IMR-90 (cell line): ENCODE data around the gene ERAP2. TPM values are rescaled to one million over a fixed set of nuclear protein-coding genes. Genes with fewer than 3 reads are reported as not detected.

Experiments
- ATAC-seq: fragments of 200-7000 bp; cut with Tn5 transposase; 2 replicates; pipeline ENCODE4 v1.9.1; 2020; ENCODE audit warnings: low read depth, mild to moderate bottlenecking, moderate library complexity
- BruUV-seq: library from RNA; stranded (reverse); fragments of 400-500 nt; replicated peaks from 2 replicates; lab custom pipeline; 2021; lab: Mats Ljungman, UMichigan
- CTCF ChIA-PET: fragments of 300-600 bp; formaldehyde crosslinking; extraction: SDS; loops from one replicate; lab custom pipeline; 2021; ENCODE audit warnings: antibody characterized with exemption; lab: Yijun Ruan, JAX
- POLR2A ChIA-PET: fragments of 300-600 bp; sonication (Branson Sonifier 250); formaldehyde crosslinking; loops from one replicate; lab custom pipeline; 2022; ENCODE audit warnings: antibody characterized with exemption; ENCODE audit not compliant: unreplicated experiment; lab: Charles Lee
- DNase-seq: peaks from one replicate; pipeline ENCODE4 v3.0.0; 2013
- H2AFZ ChIP-seq: replicated peaks from 2 replicates; pipeline ENCODE3; 2013; ENCODE audit warnings: low read length, mild to moderate bottlenecking; ENCODE audit not compliant: poor library complexity
- H2AK5ac ChIP-seq: 2 replicates; pipeline ENCODE4 v1.6.1; 2013; ENCODE audit warnings: low read depth, low read length, inconsistent platforms
- H2AK9ac ChIP-seq: replicated peaks from 2 replicates; pipeline ENCODE3; 2013; ENCODE audit warnings: mild to moderate bottlenecking, low read depth, low read length, moderate library complexity; ENCODE audit not compliant: poor library complexity
- H2BK120ac ChIP-seq: 2 replicates; pipeline ENCODE4 v1.6.1; 2013; ENCODE audit warnings: low read depth, low read length, inconsistent platforms
- H2BK15ac ChIP-seq: 3 replicates; pipeline ENCODE4 v1.6.1; 2013; ENCODE audit warnings: low read depth, low read length, inconsistent platforms
- H2BK20ac ChIP-seq: 2 replicates; pipeline ENCODE4 v1.6.1; 2013; ENCODE audit warnings: low read depth, mild to moderate bottlenecking, inconsistent platforms, low read length, moderate library complexity
- H2BK5ac ChIP-seq: 2 replicates; pipeline ENCODE4 v1.6.1; 2013; ENCODE audit warnings: mild to moderate bottlenecking, low read depth, low read length, inconsistent platforms; ENCODE audit not compliant: poor library complexity, severe bottlenecking
- H3K14ac ChIP-seq: replicated peaks from 2 replicates; pipeline ENCODE4 v1.6.1; 2013; ENCODE audit warnings: low read depth, low read length, inconsistent platforms
- H3K18ac ChIP-seq: 2 replicates; pipeline ENCODE4 v1.6.1; 2013; ENCODE audit warnings: low read depth, low read length, control low read depth
- H3K23ac ChIP-seq: 2 replicates; pipeline ENCODE4 v1.6.1; 2013; ENCODE audit warnings: low read depth, low read length, inconsistent platforms
- H3K27ac ChIP-seq: 2 replicates; pipeline ENCODE4 v1.5.1; 2013; ENCODE audit warnings: mild to moderate bottlenecking, control low read depth, low read length; ENCODE audit not compliant: insufficient read depth
- H3K27me3 ChIP-seq: 2 replicates; pipeline ENCODE4 v1.6.1; 2013; ENCODE audit warnings: low read length; ENCODE audit not compliant: control insufficient read depth, insufficient read depth
- H3K36me3 ChIP-seq: 2 replicates; pipeline ENCODE4 v1.6.1; 2013; ENCODE audit warnings: low read length, mixed read lengths; ENCODE audit not compliant: control insufficient read depth, insufficient read depth
- H3K4ac ChIP-seq: 2 replicates; pipeline ENCODE4 v1.6.1; 2013; ENCODE audit warnings: low read depth, low read length, inconsistent platforms
- H3K4me1 ChIP-seq: 2 replicates; pipeline ENCODE4 v1.6.1; 2013; ENCODE audit warnings: low read length, mixed read lengths; ENCODE audit not compliant: control insufficient read depth, insufficient read depth
- H3K4me2 ChIP-seq: 2 replicates; pipeline ENCODE4 v1.6.1; 2013; ENCODE audit warnings: low read depth, mild to moderate bottlenecking, control low read depth, low read length, moderate library complexity
- H3K4me3 ChIP-seq: 2 replicates; pipeline ENCODE4 v1.5.1; 2013; ENCODE audit warnings: low read depth, mild to moderate bottlenecking, control low read depth, low read length, moderate library complexity; ENCODE audit not compliant: insufficient read depth
- H3K56ac ChIP-seq: 2 replicates; pipeline ENCODE4 v1.6.1; 2013; ENCODE audit warnings: low read length, inconsistent platforms; ENCODE audit not compliant: insufficient read depth; ENCODE audit errors: extremely low read depth
- H3K79me1 ChIP-seq, 2 experiments: 2 replicates each; pipeline ENCODE4 v1.6.1; 2013; ENCODE audit warnings: low read length in 2 of 2, inconsistent platforms in 1 of 2, low read depth in 1 of 2
- H3K9ac ChIP-seq: 2 replicates; pipeline ENCODE4 v1.6.1; 2013; ENCODE audit warnings: low read depth, low read length, control low read depth
- H3K9me1 ChIP-seq: 2 replicates; pipeline ENCODE4 v1.6.1; 2013; ENCODE audit warnings: low read length, inconsistent platforms; ENCODE audit not compliant: insufficient read depth
- H3K9me3 ChIP-seq: 2 replicates; pipeline ENCODE4 v1.6.1; 2013; ENCODE audit warnings: low read length; ENCODE audit not compliant: control insufficient read depth, insufficient read depth
- H4K20me1 ChIP-seq: 2 replicates; pipeline ENCODE4 v1.6.1; 2013; ENCODE audit warnings: low read length, inconsistent platforms; ENCODE audit not compliant: insufficient read depth
- H4K5ac ChIP-seq: 2 replicates; pipeline ENCODE4 v1.6.1; 2013; ENCODE audit warnings: mild to moderate bottlenecking, low read depth, low read length, control low read depth
- H4K8ac ChIP-seq, 2 experiments: 2 replicates each; pipeline ENCODE4 v1.6.1; 2013; ENCODE audit warnings: low read depth in 2 of 2, low read length in 2 of 2, control low read depth in 1 of 2, inconsistent platforms in 1 of 2
- H4K91ac ChIP-seq: 2 replicates; pipeline ENCODE4 v1.6.1; 2013; ENCODE audit warnings: low read depth, low read length, inconsistent platforms; ENCODE audit not compliant: insufficient read depth
- BHLHE40 ChIP-seq: fragments of 150-350 bp; IDR thresholded peaks from 2 replicates; pipeline ENCODE4 v1.6.1; 2016; ENCODE audit warnings: mild to moderate bottlenecking, low read depth, low read length
- CEBPB ChIP-seq: IDR thresholded peaks from 2 replicates; pipeline ENCODE4 v1.6.1; 2012; ENCODE audit warnings: low read depth, low read length, improper control_type of control experiment
- CHD1 ChIP-seq: IDR thresholded peaks from 2 replicates; pipeline ENCODE4 v1.6.1; 2012; ENCODE audit warnings: low read depth, low read length, improper control_type of control experiment
- FOS ChIP-seq: fragments of 150-350 bp; IDR thresholded peaks from 2 replicates; pipeline ENCODE4 v1.6.1; 2016; ENCODE audit warnings: low read depth, low read length
- MAFK ChIP-seq: IDR thresholded peaks from 2 replicates; pipeline ENCODE4 v1.6.1; 2012; ENCODE audit warnings: low read depth, low read length, improper control_type of control experiment
- MAZ ChIP-seq: IDR thresholded peaks from 2 replicates; pipeline ENCODE4 v1.6.1; 2012; ENCODE audit warnings: low read depth, mild to moderate bottlenecking, low read length, improper control_type of control experiment, moderate library complexity, borderline replicate concordance
- MXI1 ChIP-seq: IDR thresholded peaks from 2 replicates; pipeline ENCODE4 v1.6.1; 2012; ENCODE audit warnings: low read depth, mild to moderate bottlenecking, low read length, moderate library complexity, borderline replicate concordance
- NFE2L2 ChIP-seq: fragments of 150-350 bp; IDR thresholded peaks from 2 replicates; pipeline ENCODE4 v1.6.1; 2016; ENCODE audit warnings: low read depth, mild to moderate bottlenecking, low read length
- POLR2A ChIP-seq: IDR thresholded peaks from 2 replicates; pipeline ENCODE4 v1.6.1; 2012; ENCODE audit warnings: mild to moderate bottlenecking, low read depth, low read length
- RAD21 ChIP-seq: IDR thresholded peaks from 2 replicates; pipeline ENCODE4 v1.6.1; 2012; ENCODE audit warnings: low read length, improper control_type of control experiment
- RCOR1 ChIP-seq: IDR thresholded peaks from 2 replicates; pipeline ENCODE4 v1.6.1; 2012; ENCODE audit warnings: mild to moderate bottlenecking, low read length, improper control_type of control experiment; ENCODE audit not compliant: insufficient replicate concordance
- RFX5 ChIP-seq: IDR thresholded peaks from 2 replicates; pipeline ENCODE4 v1.8.0; 2012; ENCODE audit warnings: low read depth, mild to moderate bottlenecking, low read length, moderate library complexity
- SMC3 ChIP-seq: fragments of 150-350 bp; IDR thresholded peaks from 2 replicates; pipeline ENCODE4 v1.6.1; 2016; ENCODE audit warnings: low read depth, mild to moderate bottlenecking, antibody characterized with exemption, low read length, moderate library complexity
- WGBS, 2 experiments: methylation state at CpG; one replicate each; pipeline versions ENCODE4 v1.1.5 to v1.1.7; 2013; ENCODE audit warnings: missing lambda C conversion rate in 2 of 2; ENCODE audit not compliant: insufficient read length in 1 of 2; ENCODE audit errors: extremely low coverage in 2 of 2; 5-methylcytosine and 5-hydroxymethylcytosine counted together
- dilution Hi-C: fragments of 300-500 bp; cut with HindIII; formaldehyde crosslinking; loops from one replicate; pipeline ENCODE4 v1.14.3; 2018; ENCODE audit warnings: low sequenced_read_pairs; ENCODE audit not compliant: unreplicated experiment
- in situ Hi-C: fragments of 300-500 bp; cut with MboI; formaldehyde crosslinking; loops from 3 replicates; pipeline ENCODE4 v1.14.3; 2019; ENCODE audit warnings: low sequenced_read_pairs, inconsistent platforms, mixed read lengths
- intact Hi-C: fragments of 100-400 bp; cut with micrococcal nuclease; formaldehyde crosslinking; loops from 2 replicates; pipeline ENCODE4 v1.10.0; 2022
- polyA plus RNA-seq, 3 experiments: library from polyadenylated mRNA; depleted of rRNA; stranded (reverse); fragments of >200 nt; gene quantifications; 2 replicates each; pipeline ENCODE4 v1.2.3, GENCODE V29; 2012; ENCODE audit warnings: low replicate concordance in 1 of 3
- total RNA-seq: library from RNA; depleted of rRNA; stranded (reverse); fragments of >200 nt; gene quantifications from 2 replicates; pipeline ENCODE4 v1.2.3, GENCODE V29; 2012
- TF ChIP-seq, protein P1 (sequence below): fragments of 150-350 bp; IDR thresholded peaks from 2 replicates; pipeline ENCODE4 v1.6.1; 2016; ENCODE audit warnings: low read depth, mild to moderate bottlenecking, low read length, moderate library complexity, borderline replicate concordance
- TF ChIP-seq, protein P2 (sequence below): conservative IDR thresholded peaks from 2 replicates; pipeline ENCODE4 v1.5.1; 2012; ENCODE audit warnings: mild to moderate bottlenecking, low read depth, low read length, improper control_type of control experiment
- TF ChIP-seq, protein P3 (sequence below): fragments of 150-350 bp; IDR thresholded peaks from 2 replicates; pipeline ENCODE4 v1.6.1; 2017; ENCODE audit warnings: mild to moderate bottlenecking, antibody characterized with exemption, low read length, low read depth

Gene ERAP2
- total and polyA plus RNA-seq, 2 of the 4 experiments (the other 2 are of a cell fraction) = 10.6 to 21.3 TPM

DNA sequence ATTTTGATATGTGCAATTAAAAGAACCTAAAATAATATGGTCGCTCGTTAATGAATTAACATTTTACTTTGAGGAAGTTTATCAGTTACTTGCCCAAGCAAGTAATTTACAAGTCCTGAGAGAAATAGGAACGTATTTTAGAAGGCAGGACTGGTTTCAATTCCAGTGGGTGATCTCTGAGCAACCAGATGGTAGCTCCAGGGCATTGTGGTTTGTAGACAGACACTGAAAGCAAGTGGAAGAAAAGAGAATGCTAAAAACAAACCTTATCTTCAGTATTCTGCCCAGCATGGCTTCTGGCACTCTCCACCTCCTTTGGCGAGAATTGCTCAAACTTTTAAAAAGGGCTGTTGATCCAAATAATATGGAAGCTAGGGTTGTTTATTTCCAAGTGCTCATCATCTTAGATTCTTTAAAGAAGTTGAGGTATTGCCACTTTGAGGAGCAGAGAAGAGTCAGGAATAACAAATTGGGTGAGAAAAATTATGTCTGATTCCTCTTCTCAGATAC is 31.8 kb upstream of the ERAP2 start:
- DNase-seq = peak; percentile 18
- dilution Hi-C loops = no loop called here
- BruUV-seq = no TSS peak

More for the DNA sequence above, 31.8 kb upstream of the ERAP2 start:
- Histone ChIP-seq H4K91ac (no peak overlapping the region), H3K9me1 (no peaks in the 10 kb centered on the region), H2AK5ac (no peak overlapping the region), H3K4me3 (no peak overlapping the region), H3K27ac (no peak overlapping the region), H4K5ac (no peak overlapping the region), H2BK120ac (no peak overlapping the region), H3K23ac (no peak overlapping the region), H3K4me1 (no peaks in the 10 kb centered on the region), H4K8ac (no peak overlapping the region), H3K36me3 (no peaks in the 10 kb centered on the region), H2AK9ac (no peak overlapping the region), H3K14ac (no peak overlapping the region), H3K79me1 (no peaks in the 10 kb centered on the region), H2AFZ (no peak overlapping the region), H3K18ac (no peak overlapping the region), H4K20me1 (no peaks in the 10 kb centered on the region), H3K4ac (no peak overlapping the region), H3K4me2 (no peak overlapping the region), H3K56ac (no peak overlapping the region), H3K9me3 (no peaks in the 10 kb centered on the region), H2BK20ac (no peak overlapping the region), H3K27me3 (no peaks in the 10 kb centered on the region), H3K9ac (no peak overlapping the region), H2BK15ac (no peak overlapping the region), H2BK5ac (no peak overlapping the region)
- POLR2A ChIA-PET = no interaction called here
- no peak for ATAC-seq
- no peak for TF ChIP-seq CEBPB
- TF ChIP-seq FOS = no peak
- TF ChIP-seq SMC3 = no peak
- TF ChIP-seq CHD1 = no peak
- TF ChIP-seq MXI1 = no peak
- TF ChIP-seq MAFK = no peak
- TF ChIP-seq BHLHE40 = no peak
- TF ChIP-seq, protein P1, sequence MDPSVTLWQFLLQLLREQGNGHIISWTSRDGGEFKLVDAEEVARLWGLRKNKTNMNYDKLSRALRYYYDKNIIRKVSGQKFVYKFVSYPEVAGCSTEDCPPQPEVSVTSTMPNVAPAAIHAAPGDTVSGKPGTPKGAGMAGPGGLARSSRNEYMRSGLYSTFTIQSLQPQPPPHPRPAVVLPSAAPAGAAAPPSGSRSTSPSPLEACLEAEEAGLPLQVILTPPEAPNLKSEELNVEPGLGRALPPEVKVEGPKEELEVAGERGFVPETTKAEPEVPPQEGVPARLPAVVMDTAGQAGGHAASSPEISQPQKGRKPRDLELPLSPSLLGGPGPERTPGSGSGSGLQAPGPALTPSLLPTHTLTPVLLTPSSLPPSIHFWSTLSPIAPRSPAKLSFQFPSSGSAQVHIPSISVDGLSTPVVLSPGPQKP = no peak
- TF ChIP-seq, protein P2, sequence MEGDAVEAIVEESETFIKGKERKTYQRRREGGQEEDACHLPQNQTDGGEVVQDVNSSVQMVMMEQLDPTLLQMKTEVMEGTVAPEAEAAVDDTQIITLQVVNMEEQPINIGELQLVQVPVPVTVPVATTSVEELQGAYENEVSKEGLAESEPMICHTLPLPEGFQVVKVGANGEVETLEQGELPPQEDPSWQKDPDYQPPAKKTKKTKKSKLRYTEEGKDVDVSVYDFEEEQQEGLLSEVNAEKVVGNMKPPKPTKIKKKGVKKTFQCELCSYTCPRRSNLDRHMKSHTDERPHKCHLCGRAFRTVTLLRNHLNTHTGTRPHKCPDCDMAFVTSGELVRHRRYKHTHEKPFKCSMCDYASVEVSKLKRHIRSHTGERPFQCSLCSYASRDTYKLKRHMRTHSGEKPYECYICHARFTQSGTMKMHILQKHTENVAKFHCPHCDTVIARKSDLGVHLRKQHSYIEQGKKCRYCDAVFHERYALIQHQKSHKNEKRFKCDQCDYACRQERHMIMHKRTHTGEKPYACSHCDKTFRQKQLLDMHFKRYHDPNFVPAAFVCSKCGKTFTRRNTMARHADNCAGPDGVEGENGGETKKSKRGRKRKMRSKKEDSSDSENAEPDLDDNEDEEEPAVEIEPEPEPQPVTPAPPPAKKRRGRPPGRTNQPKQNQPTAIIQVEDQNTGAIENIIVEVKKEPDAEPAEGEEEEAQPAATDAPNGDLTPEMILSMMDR = no peak
- TF ChIP-seq NFE2L2 = no peak
- no peak for TF ChIP-seq RCOR1
- TF ChIP-seq MAZ = no peak
- TF ChIP-seq RAD21 = no peak
- no peak for TF ChIP-seq RFX5
- TF ChIP-seq, protein P3, sequence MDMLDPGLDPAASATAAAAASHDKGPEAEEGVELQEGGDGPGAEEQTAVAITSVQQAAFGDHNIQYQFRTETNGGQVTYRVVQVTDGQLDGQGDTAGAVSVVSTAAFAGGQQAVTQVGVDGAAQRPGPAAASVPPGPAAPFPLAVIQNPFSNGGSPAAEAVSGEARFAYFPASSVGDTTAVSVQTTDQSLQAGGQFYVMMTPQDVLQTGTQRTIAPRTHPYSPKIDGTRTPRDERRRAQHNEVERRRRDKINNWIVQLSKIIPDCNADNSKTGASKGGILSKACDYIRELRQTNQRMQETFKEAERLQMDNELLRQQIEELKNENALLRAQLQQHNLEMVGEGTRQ = no peak
- no peak for TF ChIP-seq POLR2A
- CTCF ChIA-PET = no interaction called here
- 80% methylated on average over 1 of the region's 4 CpGs; no CpG with 5 or more reads in 1 of the 2 experiments for WGBS, 2 experiments
- in situ Hi-C loops = no loop called here
- intact Hi-C loops = no loop called here
